Superior temporal gyrus (tissue), 1 donor: ENCODE data around the gene TSPAN18.

Source experiments
- DNase-seq: peaks from one replicate; pipeline ENCODE4 v3.0.0-alpha.2; 2016; ENCODE audit errors: extremely low spot score

The TSPAN18 gene

GRCh38 chr11:44726283-44727113 lies at the start of gene TSPAN18:
TSS of gene TSPAN18 (plus strand) at chr11:44726962. CDS start at chr11:44906417, 179,455 bp downstream.
- DNase-seq, result no peak

GRCh38 chr11:44680982-44681597 lies 45.7 kb upstream of the TSPAN18 start:
- DNase-seq, result no peak

DNA sequence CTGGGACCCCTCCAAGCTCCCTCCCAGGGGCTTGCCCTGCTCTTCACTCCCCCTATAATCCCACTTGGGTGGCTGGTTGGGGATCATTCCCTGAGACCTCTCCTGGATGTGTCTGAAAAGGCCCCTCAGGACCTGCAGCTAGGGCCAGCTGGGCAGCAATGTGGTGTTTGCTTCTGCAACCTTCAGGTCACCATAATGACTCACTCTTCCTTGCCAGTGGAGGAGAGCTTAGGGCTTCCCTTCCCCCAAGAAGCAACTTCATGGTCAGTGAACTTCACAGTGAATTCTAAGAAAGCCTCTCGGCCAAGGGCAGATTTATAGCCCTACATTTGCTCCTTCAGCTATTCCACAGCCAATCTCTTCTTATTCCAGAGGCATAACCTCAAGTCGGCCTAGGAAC lies 45.1 kb upstream of the TSPAN18 start:
- DNase-seq, result no peak

DNA sequence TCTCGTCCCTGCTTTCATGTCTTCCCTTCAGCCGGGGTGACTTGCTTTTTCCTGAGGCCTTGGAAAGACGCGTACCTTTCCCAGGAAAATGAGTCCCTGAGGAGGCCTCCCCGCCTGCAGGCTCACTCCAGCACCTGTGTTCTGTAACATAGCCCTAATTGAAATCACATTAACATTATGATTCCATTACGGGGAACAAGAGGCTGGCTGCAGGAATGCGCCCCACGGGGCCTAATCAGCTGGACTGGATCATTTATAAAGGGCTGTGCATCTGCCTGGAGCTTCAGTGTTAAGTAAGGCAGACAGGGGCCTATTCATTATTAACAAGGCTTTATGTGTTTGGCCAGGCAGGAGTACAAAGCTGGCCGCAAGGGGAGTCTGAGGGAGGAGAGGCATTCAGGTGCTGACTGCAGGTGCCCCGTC lies 41.9 kb upstream of the TSPAN18 start:
- no peak for DNase-seq

DNA sequence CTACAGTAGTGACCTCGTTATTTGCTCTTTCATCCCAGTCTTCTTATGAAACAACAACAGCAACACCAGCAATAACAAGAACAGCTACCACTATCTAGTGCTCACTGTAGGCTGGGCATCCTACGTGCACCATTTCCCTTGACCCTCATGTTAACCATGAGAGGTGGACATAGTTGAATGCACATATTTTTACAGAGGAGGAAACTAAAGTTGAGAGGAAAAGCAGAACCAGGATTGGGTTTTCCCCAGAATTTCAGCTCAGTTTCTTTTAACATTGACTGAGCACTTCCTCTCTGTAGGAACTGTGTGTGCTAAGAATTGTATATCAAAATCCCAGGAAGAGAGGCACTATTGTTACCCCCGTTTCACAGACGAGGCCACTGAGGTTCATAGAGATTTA lies 39.4 kb upstream of the TSPAN18 start:
- no peak for DNase-seq

- no peak for DNase-seq
Measured at GRCh38 chr11:44689265-44689664, 37.5 kb upstream of the TSPAN18 start.

DNA sequence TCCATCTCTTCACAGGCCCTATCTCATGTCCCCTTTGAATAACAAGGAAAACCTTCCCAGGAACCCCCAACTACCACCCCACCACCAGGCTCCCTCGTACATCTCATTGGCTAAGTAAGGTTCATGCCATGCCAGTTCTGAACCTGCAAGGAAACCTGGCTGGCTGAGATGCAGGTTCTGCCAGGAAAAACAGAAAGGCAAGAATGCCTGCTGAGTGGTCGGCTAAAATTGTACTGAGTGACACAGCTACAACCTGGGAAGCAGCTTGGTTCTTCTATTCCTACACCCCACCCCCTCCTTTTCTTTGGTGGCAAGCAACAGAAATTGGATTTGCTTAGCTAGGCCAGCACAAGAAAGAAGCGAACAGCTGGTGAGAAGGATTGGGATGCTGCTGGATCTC lies 36.1 kb upstream of the TSPAN18 start:
- DNase-seq, result no peak

DNA sequence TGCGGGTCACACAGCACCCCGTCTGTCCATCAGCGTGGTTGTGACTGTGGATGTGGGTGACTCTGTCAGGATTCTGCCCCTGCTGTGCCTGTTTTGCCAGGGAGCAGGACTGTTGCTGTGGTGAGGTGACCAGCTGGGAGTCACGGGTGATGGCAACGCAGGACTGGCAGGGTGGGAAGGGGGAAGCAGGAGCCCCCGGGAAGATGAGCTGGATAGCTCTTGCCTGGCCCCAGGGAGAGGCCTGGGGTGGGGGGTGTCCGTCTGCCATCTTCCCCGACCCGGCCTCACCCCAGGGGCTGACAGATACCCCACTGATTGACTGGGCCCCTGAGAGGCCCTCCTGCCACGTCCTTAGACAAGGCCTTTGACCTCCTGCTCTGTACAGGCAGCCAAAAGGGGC lies 34.3 kb upstream of the TSPAN18 start:
- no peak for DNase-seq

DNA sequence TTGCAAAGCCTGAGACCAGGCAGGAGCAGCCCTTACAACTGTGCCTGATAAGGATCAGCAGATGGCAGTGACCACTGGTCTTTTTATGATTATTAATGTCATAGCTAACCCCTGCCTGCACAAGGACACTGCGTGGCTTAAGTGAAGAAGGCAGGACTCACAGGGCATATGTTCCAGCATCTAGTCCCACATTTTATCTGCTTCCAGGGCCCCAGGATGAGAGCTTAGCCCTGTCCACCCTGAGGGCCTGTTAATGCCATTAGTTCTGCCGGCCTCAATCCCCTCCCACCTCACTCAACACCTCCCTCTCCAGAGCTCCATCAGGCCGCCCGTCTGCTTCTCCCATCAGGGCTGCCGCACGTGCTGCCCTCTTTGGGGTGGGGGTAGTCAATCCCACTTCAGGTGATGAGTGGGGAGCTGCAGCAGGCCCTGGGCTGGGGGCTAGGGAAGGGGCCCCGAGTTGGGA lies 33.1 kb upstream of the TSPAN18 start:
- DNase-seq, result no peak

GRCh38 chr11:44694443-44694842 lies 32.3 kb upstream of the TSPAN18 start:
- DNase-seq, result no peak

DNA sequence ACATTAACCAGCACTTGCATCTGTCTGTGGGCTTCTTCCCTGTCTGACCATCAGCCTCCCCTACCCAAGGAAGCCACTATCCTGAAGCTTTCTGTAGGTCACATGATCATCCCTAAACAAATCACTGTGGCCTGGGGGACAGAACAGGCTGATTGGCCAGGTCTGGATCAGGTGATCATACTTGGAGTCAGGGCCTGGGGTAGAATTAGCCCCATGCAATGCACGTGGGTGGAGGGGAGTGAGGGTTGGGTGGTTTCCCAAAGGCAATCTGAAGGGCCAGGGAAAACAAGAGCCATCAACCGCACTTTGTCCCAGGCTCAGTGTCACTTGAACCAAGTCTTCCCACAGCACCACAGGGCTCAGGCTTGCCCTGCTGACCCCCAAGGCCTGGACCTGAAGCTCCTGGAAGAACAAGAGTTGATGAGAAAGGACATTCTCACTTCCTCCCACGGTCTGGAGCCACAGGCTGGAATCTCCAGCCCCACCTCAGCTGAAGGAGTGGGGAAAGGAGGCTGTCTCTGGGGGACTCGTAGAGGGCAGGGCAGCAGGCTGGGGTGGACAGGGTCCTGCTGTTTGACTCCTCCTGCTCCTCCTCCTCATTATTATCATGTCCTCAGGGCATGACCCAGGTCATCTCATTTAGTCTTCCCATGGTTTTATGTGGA lies 31.5 kb upstream of the TSPAN18 start:
- DNase-seq, result no peak

GRCh38 chr11:44698252-44698912 lies 28.4 kb upstream of the TSPAN18 start:
- peak; percentile 15 for DNase-seq

GRCh38 chr11:44699497-44700408 lies 27.0 kb upstream of the TSPAN18 start:
- DNase-seq, result no peak

DNA sequence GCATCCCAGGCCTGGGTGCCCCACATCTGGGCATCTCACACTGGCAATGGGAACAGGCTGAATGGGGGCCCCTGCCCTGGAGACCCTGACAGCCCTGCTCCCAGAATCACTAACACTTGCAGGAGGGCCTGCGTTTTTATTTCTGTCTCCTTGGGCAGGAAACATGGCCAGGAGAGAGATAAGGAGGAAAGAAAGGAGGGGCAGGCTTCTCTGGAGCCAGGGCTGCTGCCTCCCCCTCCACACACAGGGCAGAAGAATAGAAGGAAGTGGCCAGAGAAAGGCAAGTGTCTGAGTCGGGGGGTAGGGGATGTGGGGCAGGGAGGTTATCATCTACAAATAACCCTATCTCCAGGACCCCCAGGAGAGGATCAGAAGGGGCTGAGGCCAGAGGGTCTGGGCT lies 25.5 kb upstream of the TSPAN18 start:
- no peak for DNase-seq

DNA sequence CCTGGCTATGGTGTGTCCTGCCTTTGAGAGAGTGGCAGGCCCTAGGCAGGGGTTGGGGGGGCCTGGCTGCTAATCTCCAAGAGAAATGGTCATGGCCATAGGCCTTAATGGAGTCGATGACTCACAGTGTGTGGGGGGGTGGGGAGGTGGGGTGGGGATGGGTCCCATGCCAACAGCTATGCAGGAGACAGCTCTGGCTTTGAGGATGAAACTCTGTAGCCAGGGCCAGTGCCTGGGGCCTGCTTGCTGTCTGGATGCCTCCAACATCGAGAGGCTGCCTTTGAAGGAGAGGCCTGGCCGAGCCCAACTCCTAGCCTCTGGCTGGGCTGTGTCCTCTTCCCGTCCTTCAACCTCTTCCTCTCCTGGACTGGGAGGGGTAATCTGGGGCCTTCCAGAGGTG lies 23.9 kb upstream of the TSPAN18 start:
- DNase-seq, result no peak

- DNase-seq, result no peak
Measured at GRCh38 chr11:44707094-44707493, 19.7 kb upstream of the TSPAN18 start.

GRCh38 chr11:44708009-44708408 lies 18.8 kb upstream of the TSPAN18 start:
- no peak for DNase-seq

DNA sequence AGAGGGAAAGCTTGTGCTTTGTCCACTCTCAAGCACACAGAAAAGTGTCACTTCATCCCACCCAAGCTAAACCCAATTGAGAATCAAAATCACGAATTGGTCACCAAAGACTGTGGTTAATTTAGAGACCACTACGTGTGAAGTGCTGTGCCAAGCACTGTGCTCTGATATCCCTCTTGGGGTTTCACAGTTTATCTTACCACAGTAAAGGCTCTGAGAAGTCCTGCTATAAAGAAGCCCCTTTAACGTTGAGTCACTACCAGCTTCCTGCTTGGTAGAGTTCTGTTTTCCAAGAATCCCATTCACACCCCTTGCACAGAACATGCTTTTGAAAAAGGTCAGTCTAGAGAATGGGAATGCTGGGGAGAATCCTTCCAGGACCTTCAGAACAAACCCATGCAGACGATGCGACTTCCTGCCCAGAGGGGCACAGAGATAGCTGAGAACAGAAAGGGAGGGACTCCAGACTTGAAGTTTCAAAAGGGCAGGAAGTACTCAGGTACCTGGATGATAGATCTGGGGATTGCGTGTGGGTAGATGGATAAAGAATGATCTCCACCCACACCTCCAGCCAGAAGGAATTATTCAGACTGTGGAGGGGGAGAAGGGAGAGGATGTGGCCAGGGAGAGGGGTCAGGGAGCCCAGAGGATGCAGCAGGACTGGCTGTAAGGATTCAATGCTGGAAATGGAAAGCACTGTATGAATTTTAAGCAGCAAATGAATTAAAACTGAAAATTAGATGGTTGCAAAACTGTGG lies 18.1 kb upstream of the TSPAN18 start:
- DNase-seq, result no peak

GRCh38 chr11:44709281-44709562 lies 17.5 kb upstream of the TSPAN18 start:
- DNase-seq, result no peak

DNA sequence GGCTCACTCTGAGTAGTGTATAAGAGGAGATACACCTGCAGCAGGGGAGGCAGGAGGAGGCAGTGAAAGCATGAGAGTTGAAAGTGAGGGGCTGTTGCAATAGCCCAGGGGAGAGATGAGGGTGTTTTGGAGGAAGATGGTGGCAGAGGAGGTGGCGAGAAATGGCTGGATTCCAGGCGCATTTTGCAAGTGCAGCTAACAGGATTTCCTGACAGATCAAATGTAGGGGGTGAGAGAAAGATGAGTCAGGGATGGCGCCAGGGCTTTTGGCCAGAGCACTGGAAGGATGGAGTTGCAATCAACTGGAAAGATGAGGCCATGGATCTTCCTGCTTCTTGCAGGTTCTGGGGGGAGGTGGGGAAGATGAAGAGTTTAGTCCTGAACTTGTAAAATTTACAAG lies 16.8 kb upstream of the TSPAN18 start:
- peak; percentile 51 for DNase-seq
